Thoracic aorta endothelial cell (primary cell): ENCODE results near the gene PCSK1N. TPM values are rescaled to one million over a fixed set of nuclear protein-coding genes. Genes with fewer than 3 reads are reported as not detected.

Experiments
- total RNA-seq: library from RNA; depleted of rRNA; stranded (reverse); fragments of >200 nt; gene quantifications from 2 replicates; pipeline ENCODE4 v1.2.3, GENCODE V29; 2012

Gene PCSK1N
- not detected in 2 replicates for total RNA-seq

DNA sequence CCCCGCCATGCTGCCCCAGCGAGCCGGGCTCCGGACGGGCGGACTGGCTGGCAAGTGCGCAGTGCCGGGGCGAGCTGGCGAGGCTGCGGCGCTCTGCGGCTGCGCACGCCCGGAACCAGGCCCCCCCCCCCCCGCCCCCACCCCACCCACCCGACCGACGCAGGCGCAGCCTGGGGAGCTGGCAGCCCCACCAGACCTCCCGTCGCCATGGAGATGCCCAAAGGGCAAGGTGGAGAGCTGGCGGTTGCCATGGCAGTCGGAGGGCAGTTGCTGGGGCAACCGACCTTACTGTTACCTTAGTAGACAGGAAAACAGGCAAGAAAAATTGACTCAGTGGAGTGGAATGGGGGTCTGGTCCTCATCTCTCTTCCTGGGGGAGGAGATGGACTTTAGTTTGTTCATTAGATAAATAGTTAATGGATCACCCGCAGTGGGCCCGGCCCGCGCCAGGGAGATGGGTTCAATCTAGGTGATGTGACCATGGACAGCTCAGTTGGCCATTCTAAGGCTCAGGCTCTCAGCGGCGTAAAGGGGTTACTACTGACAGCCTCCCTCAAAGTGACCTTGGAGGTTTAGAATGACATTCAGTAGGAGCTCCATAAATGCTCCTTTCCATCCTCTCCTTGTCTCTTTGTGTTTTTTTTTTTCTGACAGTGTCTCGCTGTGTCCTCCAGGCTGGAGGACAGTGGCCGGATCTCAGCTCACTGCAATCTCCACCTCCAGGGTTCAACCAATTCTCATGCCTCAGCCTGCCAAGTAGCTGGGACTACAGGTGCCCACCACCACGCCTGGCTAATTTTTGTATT, at the start of gene PCSK1N:
Gene PCSK1N, minus strand, starts transcription at position 87 of the 806 bp plus-strand sequence. Its CDS starts 78 bp downstream, at position 9.

GRCh38 chrX:48826135-48826875, 9.1 kb downstream of the PCSK1N start, which contains the start of gene ERAS:
Gene ERAS, plus strand, starts transcription at chrX:48826513. Its CDS starts 2,611 bp downstream, at chrX:48829124.

DNA sequence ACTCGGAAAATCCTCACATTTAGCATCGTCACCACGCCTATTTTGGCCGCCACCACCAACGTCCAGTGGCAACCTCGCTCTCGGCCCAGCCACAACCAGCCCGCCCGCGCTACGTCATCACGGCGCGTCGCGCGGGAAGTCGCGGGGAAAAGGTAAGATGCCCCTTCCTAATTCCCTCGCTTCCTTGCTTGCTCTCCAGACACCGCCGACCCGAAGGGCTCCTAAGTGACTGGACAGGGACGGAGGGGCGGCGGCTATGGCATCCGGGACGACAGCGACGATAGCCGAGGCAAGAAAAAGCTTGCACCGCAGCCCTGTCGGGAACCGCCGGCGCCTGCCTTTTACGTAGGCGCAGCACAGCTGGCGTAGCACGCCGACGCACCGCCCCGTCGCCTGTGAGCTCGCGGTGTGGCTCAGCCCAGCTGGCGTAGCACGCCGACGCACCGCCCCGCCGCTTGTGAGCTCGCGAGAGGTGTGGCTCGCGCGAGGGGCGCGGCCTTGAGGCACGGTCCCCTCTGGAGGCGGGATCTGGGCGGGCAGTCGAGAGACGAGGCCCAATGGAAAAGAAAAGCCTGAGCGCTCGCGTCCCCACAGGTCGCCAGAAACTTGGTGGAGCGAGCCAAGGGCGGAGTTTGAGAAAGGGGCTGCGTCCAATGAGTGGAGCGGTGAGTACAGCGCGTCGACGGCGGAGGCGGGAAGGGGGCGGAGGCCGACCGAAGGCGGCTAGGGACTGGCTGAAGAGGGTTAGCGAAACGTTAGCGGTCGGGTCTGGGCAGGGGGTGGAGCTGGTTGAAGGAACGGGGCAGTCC, 33.9 kb downstream of the PCSK1N start, which contains the start of gene HDAC6:
Gene HDAC6, plus strand, starts transcription at position 788 of the 809 bp plus-strand sequence. CDS start 626 bp downstream, outside the sequence.

DNA sequence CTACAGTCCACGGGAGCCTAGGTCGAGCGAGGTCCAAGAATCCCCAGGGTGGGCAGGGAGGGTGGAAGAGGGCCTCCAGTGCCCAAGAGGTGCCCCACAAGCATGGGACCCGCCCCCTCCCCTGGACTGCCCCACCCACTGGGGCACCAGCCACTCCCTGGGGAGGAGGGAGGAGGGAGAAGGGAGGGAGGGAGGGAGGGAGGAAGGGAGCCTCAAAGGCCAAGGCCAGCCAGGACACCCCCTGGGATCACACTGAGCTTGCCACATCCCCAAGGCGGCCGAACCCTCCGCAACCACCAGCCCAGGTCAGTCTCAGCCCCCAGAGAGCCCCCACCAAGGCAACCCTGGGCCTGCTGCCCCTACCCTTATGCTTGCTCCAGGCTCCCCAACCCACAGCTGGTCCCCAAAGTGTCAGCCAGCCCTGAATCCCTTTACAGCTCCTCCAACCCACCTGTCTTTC, 49.0 kb downstream of the PCSK1N start, which contains the start of gene GATA1:
Gene GATA1, plus strand, starts transcription at position 250 of the 460 bp plus-strand sequence. CDS start 4,520 bp downstream, outside the sequence.

Other genes with a start within 250 kb of the PCSK1N start
- 65.3 and 85.5 TPM in 2 replicates for gene WDR13, start 238.1 kb downstream of the PCSK1N start, total RNA-seq
- 0.07 TPM in 1 of 2 replicates, not detected in the other for gene WAS, start 151.8 kb downstream of the PCSK1N start, total RNA-seq
- gene SUV39H1, start 138.9 kb downstream of the PCSK1N start, total RNA-seq, result 11.0 and 15.8 TPM in 2 replicates
- gene GLOD5, start 73.9 kb downstream of the PCSK1N start, total RNA-seq, result not detected in 2 replicates
- gene GATA1, start 49.0 kb downstream of the PCSK1N start, total RNA-seq, result not detected in 2 replicates
- gene HDAC6, start 33.5 kb downstream of the PCSK1N start, total RNA-seq, result 20.6 and 28.7 TPM in 2 replicates
- gene ERAS, start 9.1 kb downstream of the PCSK1N start, total RNA-seq, result not detected in 2 replicates
- gene TIMM17B, start 62.2 kb upstream of the PCSK1N start, total RNA-seq, result 16.8 and 19.9 TPM in 2 replicates
- 46.6 and 49.9 TPM in 2 replicates for gene PQBP1, start 62.3 kb upstream of the PCSK1N start, total RNA-seq
- gene SLC35A2, start 76.0 kb upstream of the PCSK1N start, total RNA-seq, result 13.0 and 14.1 TPM in 2 replicates
- 5.6 and 7.4 TPM in 2 replicates for gene PIM2, start 83.4 kb upstream of the PCSK1N start, total RNA-seq
- 25.0 and 27.6 TPM in 2 replicates for gene OTUD5, start 122.0 kb upstream of the PCSK1N start, total RNA-seq
- gene KCND1, start 136.2 kb upstream of the PCSK1N start, total RNA-seq, result 0.13 and 0.36 TPM in 2 replicates
- 17.4 and 21.1 TPM in 2 replicates for gene GRIPAP1, start 166.7 kb upstream of the PCSK1N start, total RNA-seq
- 25.9 and 36.5 TPM in 2 replicates for gene TFE3, start 207.7 kb upstream of the PCSK1N start, total RNA-seq
- gene CCDC120, start 223.4 kb upstream of the PCSK1N start, total RNA-seq, result 1.1 and 1.2 TPM in 2 replicates
- gene PRAF2, start 238.4 kb upstream of the PCSK1N start, total RNA-seq, result 7.8 and 12.3 TPM in 2 replicates
- gene WDR45, start 244.3 kb upstream of the PCSK1N start, total RNA-seq, result 25.5 and 25.7 TPM in 2 replicates